Esophagus squamous epithelium (tissue), 4 donors: ENCODE data around the gene PIGH.

Experiments
- CTCF ChIP-seq, 6 experiments: fragments of 450-650 bp in 4 of 6; fragments of 200-600 bp in 2 of 6; sonication (generic) in 2 of 6; IDR thresholded peaks; one replicate each; pipeline ENCODE4 v1.5.1; 2016 to 2019; ENCODE audit warnings: antibody characterized with exemption in 6 of 6, mild to moderate bottlenecking in 4 of 6, moderate library complexity in 4 of 6
- POLR2A ChIP-seq, 4 donors: fragments of 450-650 bp; IDR thresholded peaks; one replicate each; pipeline ENCODE4 v1.6.1; 2017; ENCODE audit warnings: antibody characterized with exemption in 4 of 4, mild to moderate bottlenecking in 4 of 4, moderate library complexity in 3 of 4

- TF ChIP-seq CTCF (IDR thresholded peaks at IDR 0.05) (no peak), POLR2A (IDR thresholded peaks at IDR 0.05) (no peak)
Measured at GRCh38 chr14:67646131-67646530, 46.1 kb upstream of the PIGH start.
